HFFc6 (cell line): ENCODE data around the gene SIPA1L2. TPM values are rescaled to one million over a fixed set of nuclear protein-coding genes. Genes with fewer than 3 reads are reported as not detected.
"Not testable (repeated sequence)": the region's sequence is repeated elsewhere in the genome, so short reads cannot be mapped to it uniquely, and the experiment has no call there.

ENCODE experiments used
- DNase-seq: peaks from one replicate; pipeline ENCODE4 v3.0.0-alpha.2; 2018
- H3K27ac Mint-ChIP-seq: 2 replicates; pipeline ENCODE4 v1.8.0; 2020; ENCODE audit warnings: mild to moderate bottlenecking, mixed read lengths
- H3K27me3 Mint-ChIP-seq: 2 replicates; pipeline ENCODE4 v1.8.0; 2021; ENCODE audit warnings: mild to moderate bottlenecking, moderate library complexity, mixed read lengths; ENCODE audit not compliant: insufficient read depth
- H3K36me3 Mint-ChIP-seq: 2 replicates; pipeline ENCODE4 v1.8.0; 2021; ENCODE audit warnings: low read depth, mixed read lengths
- H3K4me1 Mint-ChIP-seq: 2 replicates; pipeline ENCODE4 v1.8.0; 2020; ENCODE audit warnings: low read depth, mixed read lengths
- H3K4me3 Mint-ChIP-seq: 2 replicates; pipeline ENCODE4 v1.8.0; 2020; ENCODE audit warnings: mild to moderate bottlenecking, moderate library complexity, mixed read lengths
- H3K9me3 Mint-ChIP-seq: 2 replicates; pipeline ENCODE4 v1.8.0; 2020; ENCODE audit warnings: mild to moderate bottlenecking, mixed read lengths
- total RNA-seq, 6 experiments: library from RNA; stranded (reverse); fragmentation: NEBNext Ultra II Directional; extraction: Animal tissue kit (Norgen Biotek cat#: 25700); gene quantifications; 2 replicates in 1 of 6; 3 replicates in 5 of 6; pipeline ENCODE4 v1.2.3, GENCODE V29; 2021
- TF ChIP-seq, protein P1 (sequence below): fragments of 200-600 bp; sonication (generic); IDR thresholded peaks from 2 replicates; pipeline ENCODE4 v1.5.0; 2021; ENCODE audit warnings: antibody characterized with exemption, mild to moderate bottlenecking

The SIPA1L2 gene
- total RNA-seq, 6 experiments from 2014 or later = 0.02 to 0.05 (median 0.02) TPM; not detected in 1

DNA sequence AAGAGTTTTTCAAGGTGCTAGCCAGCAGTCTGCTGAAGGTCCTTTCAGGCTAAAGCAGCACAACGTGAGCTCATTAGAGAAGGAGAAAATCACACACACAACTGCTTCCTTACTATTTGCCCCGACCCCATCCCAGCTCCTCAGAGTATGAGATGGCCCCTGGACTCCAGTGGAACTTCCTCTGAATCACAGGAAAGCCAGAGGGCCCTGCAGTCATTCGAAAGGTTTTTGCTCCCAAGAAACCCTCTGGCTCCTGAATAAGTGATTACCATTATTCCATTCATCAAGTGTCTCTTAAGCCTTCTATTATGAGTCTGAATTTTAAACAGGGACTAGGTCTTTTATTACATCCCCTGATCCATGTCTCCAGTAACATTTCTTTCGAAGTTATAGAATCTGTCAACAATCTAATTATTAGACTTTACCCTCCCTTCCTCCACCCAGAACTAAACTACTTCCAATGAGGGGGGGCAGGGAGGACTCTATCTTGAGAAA lies 14.6 kb downstream of the SIPA1L2 start:
- Mint-ChIP-seq H3K27me3 (no peaks in the 10 kb centered on the region; the same call in none of the 2 replicates), H3K36me3 (no peaks in the 10 kb centered on the region), H3K27ac (no peak overlapping the region), H3K4me3 (no peak overlapping the region), H3K4me1 (no peaks in the 10 kb centered on the region), H3K9me3 (peaks cover 30% of the 10 kb centered on the region)
- TF ChIP-seq, protein P1, sequence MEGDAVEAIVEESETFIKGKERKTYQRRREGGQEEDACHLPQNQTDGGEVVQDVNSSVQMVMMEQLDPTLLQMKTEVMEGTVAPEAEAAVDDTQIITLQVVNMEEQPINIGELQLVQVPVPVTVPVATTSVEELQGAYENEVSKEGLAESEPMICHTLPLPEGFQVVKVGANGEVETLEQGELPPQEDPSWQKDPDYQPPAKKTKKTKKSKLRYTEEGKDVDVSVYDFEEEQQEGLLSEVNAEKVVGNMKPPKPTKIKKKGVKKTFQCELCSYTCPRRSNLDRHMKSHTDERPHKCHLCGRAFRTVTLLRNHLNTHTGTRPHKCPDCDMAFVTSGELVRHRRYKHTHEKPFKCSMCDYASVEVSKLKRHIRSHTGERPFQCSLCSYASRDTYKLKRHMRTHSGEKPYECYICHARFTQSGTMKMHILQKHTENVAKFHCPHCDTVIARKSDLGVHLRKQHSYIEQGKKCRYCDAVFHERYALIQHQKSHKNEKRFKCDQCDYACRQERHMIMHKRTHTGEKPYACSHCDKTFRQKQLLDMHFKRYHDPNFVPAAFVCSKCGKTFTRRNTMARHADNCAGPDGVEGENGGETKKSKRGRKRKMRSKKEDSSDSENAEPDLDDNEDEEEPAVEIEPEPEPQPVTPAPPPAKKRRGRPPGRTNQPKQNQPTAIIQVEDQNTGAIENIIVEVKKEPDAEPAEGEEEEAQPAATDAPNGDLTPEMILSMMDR = no peak
- DNase-seq = no peak

DNA sequence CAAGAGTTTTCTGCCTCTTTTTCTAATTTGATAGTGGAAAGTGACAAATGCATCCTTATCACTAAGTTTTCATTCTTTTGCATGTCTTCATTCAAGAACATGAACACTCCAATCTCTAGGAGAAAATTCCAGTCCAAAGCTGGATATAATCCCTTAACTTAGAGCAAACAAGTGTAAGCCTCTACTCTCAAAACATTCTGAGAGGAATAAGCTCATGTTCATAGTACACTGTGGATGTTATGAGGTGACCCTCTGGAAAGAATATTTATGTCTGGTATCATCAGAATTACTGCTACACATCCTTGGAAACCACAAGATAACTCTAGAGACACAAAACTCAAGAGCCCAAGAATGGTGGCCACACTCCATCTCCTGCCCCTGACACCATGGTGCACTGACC lies 15.1 kb downstream of the SIPA1L2 start:
- no peaks in the 10 kb centered on the region for H3K36me3 Mint-ChIP-seq
- no peak for DNase-seq
- peaks cover 30% of the 10 kb centered on the region for H3K9me3 Mint-ChIP-seq
- no peaks in the 10 kb centered on the region for H3K4me1 Mint-ChIP-seq
- H3K4me3 Mint-ChIP-seq = no peak overlapping the region
- H3K27me3 Mint-ChIP-seq = no peaks in the 10 kb centered on the region; the same call in none of the 2 replicates
- TF ChIP-seq, protein P1 = no peak
- H3K27ac Mint-ChIP-seq = no peak overlapping the region

DNA sequence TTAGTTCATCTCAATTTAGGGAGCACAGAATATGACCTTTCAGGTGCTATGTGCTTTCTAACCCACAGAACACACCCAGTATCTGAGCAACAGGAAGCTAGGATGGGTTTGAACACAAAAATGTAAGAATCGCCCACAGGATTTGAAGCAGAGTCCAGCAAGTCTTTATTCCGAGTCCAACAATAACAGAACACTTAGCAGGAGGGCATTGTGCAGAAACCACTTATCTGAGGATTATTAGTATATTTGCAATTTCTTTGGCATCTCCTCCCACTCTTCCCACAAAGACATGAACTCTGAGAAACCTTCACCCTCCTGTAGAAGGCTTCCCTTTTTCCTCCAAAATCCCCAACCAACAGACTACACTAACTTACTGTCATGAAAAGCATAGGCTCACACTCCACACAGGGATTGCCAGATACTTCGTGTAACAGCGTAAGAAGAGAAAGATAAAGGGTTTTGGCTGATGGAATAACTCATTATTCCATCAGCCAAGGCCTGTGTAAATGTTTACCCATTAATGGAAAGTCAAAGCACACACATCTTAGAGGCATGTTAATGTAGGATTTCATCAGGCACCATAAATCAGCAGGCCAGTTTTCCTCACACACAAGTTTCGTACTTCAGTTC lies 16.1 kb downstream of the SIPA1L2 start:
- peaks cover 30% of the 10 kb centered on the region for H3K9me3 Mint-ChIP-seq
- no peaks in the 10 kb centered on the region for H3K4me1 Mint-ChIP-seq
- TF ChIP-seq, protein P1 = no peak
- H3K27ac Mint-ChIP-seq = no peak overlapping the region
- H3K4me3 Mint-ChIP-seq = no peak overlapping the region
- H3K36me3 Mint-ChIP-seq = no peaks in the 10 kb centered on the region
- no peak for DNase-seq
- no peaks in the 10 kb centered on the region; the same call in 1 of the 2 replicates for H3K27me3 Mint-ChIP-seq

DNA sequence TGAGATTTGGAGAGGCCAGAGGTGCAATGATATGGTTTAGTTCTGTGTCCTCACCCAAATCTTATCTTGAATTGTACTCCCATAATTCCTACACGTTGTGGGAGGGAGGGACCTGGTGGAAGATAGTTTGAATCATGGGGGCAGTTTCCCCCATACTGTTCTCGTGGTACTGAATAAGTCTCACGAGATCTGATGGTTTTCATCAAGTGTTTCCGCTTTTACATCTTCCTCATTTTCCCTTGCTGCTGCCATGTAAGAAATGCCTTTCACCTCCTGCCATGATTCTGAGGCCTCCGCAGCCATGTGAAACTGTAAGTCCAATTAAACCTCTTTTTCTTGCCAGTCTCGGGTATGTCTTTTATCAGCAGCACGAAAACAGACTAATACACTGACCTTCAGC lies 17.1 kb downstream of the SIPA1L2 start:
- not testable (repeated sequence) for DNase-seq, H3K36me3 Mint-ChIP-seq, H3K4me3 Mint-ChIP-seq, H3K4me1 Mint-ChIP-seq, H3K27ac Mint-ChIP-seq, H3K27me3 Mint-ChIP-seq
- peaks cover 36% of the 10 kb centered on the region for H3K9me3 Mint-ChIP-seq

DNA sequence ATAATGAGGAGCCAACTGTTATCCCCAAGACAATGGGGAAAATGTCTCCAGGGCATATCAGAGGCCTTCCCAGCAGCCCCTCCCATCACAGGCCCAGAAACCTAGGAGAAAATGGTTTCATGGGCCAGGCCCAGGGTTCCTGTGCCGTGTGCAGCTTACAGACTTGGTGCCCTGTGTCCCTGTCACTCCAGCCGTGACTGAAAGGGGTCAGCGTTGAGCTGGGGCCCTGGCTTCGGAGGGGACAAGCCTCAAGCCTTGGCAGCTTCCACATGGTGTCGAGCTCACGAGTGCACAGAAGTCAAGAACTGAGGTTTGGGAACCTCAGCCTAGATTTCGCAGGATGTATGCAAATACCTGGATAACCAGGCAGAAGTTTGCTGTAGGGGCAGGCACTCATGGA lies 18.1 kb downstream of the SIPA1L2 start:
- H3K4me3 Mint-ChIP-seq = no peak overlapping the region

DNA sequence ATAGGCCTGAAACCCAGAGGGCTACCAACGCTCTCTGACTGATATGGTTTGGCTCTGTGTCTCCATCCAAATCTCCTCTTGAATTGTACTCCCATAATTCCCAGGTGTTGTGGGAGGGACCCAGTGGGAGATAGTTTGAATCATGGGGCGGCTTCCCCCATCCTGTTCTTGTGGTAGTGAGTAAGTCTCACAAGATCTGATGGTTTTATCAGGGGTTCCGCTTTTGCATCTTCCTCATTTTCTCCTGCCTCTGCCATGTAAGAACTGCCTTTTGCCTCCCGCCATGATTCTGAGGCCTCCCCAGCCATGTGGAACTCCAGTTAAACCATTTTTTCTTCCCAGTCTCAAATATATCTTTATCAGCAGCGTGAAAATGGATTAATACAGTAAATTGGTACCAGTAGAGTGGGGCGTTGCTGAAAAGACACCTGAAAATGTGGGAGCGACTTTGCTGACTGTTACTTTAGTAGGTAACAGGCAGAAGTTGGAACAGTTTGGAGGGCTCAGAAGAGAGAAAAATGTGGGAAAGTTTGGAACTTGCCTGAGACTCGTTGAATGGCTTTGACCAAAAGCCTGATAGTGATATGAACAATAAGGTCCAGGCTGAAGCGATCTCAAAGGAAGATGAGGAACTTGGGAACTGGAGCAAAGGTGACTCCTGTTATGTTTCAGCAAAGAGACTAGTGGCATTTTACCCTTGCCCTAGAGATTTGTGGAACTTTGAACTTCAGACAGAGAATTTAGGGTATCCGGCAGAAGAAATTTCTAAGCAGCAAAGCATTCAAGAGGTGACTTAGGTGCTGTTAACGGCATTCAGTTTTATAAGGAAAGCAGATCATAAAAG lies 18.8 kb downstream of the SIPA1L2 start:
- H3K9me3 Mint-ChIP-seq = peaks cover 26% of the 10 kb centered on the region
- not testable (repeated sequence) for H3K4me3 Mint-ChIP-seq, H3K27me3 Mint-ChIP-seq, H3K27ac Mint-ChIP-seq, H3K36me3 Mint-ChIP-seq, DNase-seq, H3K4me1 Mint-ChIP-seq

More for the DNA sequence above, 18.1 kb downstream of the SIPA1L2 start:
- no peak overlapping the region for H3K27ac Mint-ChIP-seq
- TF ChIP-seq, protein P1 = no peak
- no peaks in the 10 kb centered on the region for H3K27me3 Mint-ChIP-seq
- no peaks in the 10 kb centered on the region for H3K36me3 Mint-ChIP-seq
- no peak for DNase-seq
- H3K4me1 Mint-ChIP-seq = no peaks in the 10 kb centered on the region
- peaks cover 30% of the 10 kb centered on the region for H3K9me3 Mint-ChIP-seq
